OCI-M2 (cell line): ENCODE measurements around the gene SUN1.
"Not testable (repeated sequence)": the region's sequence is repeated elsewhere in the genome, so short reads cannot be mapped to it uniquely, and the experiment has no call there.

Experiments
- DNase-seq: peaks from one replicate; lab custom pipeline; 2025; ENCODE audit not compliant: unreplicated experiment; lab: John Stamatoyannopoulos, UW

SUN1 gene

GRCh38 chr7:916291-916941 lies 84.1 kb downstream of the SUN1 start:
- DNase-seq, result no peak

GRCh38 chr7:917255-918117 lies 85.2 kb downstream of the SUN1 start:
- DNase-seq, result no peak

GRCh38 chr7:918118-918425 lies 85.8 kb downstream of the SUN1 start:
- DNase-seq, result no peak

GRCh38 chr7:918441-919113 lies 86.3 kb downstream of the SUN1 start:
- DNase-seq, result no peak

GRCh38 chr7:919114-919442 lies 86.8 kb downstream of the SUN1 start:
- no peak for DNase-seq

- no peak for DNase-seq
Measured at GRCh38 chr7:919924-920341, 87.7 kb downstream of the SUN1 start.

GRCh38 chr7:920351-921070 lies 88.2 kb downstream of the SUN1 start:
- no peak for DNase-seq

GRCh38 chr7:921071-921461 lies 88.8 kb downstream of the SUN1 start:
- no peak for DNase-seq

GRCh38 chr7:921581-922333 lies 89.5 kb downstream of the SUN1 start:
- DNase-seq, result no peak

- DNase-seq, result no peak
Measured at GRCh38 chr7:922334-923107, 90.2 kb downstream of the SUN1 start.

GRCh38 chr7:923108-924041 lies 91.1 kb downstream of the SUN1 start:
- no peak for DNase-seq

- not testable (repeated sequence) for DNase-seq
Measured at GRCh38 chr7:924042-924441, 91.8 kb downstream of the SUN1 start.
